ENCODE measurements around the gene SPSB1. TPM values are rescaled to one million over a fixed set of nuclear protein-coding genes. Genes with fewer than 3 reads are reported as not detected.
A peak's percentile ranks its signal among the peaks of the same experiment; 100 is the strongest.

Gene SPSB1
- total RNA-seq, 4 donors from 2014 or later, result 30.5 to 65.0 (median 36.2) TPM

- intact Hi-C loops (cut with DNase I), result no loop called here
- 45 to 67% methylated on average over 6 to 10 of the region's 10 CpGs for WGBS, 2 donors
- peak overlapping the region; percentile 9 to 94 (median 64) for H3K27ac ChIP-seq
- TF ChIP-seq, protein P1, sequence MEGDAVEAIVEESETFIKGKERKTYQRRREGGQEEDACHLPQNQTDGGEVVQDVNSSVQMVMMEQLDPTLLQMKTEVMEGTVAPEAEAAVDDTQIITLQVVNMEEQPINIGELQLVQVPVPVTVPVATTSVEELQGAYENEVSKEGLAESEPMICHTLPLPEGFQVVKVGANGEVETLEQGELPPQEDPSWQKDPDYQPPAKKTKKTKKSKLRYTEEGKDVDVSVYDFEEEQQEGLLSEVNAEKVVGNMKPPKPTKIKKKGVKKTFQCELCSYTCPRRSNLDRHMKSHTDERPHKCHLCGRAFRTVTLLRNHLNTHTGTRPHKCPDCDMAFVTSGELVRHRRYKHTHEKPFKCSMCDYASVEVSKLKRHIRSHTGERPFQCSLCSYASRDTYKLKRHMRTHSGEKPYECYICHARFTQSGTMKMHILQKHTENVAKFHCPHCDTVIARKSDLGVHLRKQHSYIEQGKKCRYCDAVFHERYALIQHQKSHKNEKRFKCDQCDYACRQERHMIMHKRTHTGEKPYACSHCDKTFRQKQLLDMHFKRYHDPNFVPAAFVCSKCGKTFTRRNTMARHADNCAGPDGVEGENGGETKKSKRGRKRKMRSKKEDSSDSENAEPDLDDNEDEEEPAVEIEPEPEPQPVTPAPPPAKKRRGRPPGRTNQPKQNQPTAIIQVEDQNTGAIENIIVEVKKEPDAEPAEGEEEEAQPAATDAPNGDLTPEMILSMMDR (IDR thresholded peaks at IDR 0.05), result peak in 1 of 6 experiments; percentile 22
- peak in 1 of 2 donors; percentile 26 for TF ChIP-seq POLR2A (IDR thresholded peaks at IDR 0.05)
- H3K9me3 ChIP-seq, result no peaks in the 10 kb centered on the region
- peaks cover 53 to 72% of the 10 kb centered on the region in 2 donors for H3K4me1 ChIP-seq
- H3K27me3 ChIP-seq, result no peaks in the 10 kb centered on the region
- peak overlapping the region in 1 of 3 donors; percentile 86 for H3K4me3 ChIP-seq (replicated peaks in 1 of 3)
- DNase-seq, result peak; percentile 53 to 56
- no peaks in the 10 kb centered on the region for H3K36me3 ChIP-seq
Observed at GRCh38 chr1:9294910-9295636, 2.4 kb downstream of the SPSB1 start.

- WGBS, 2 donors, result 84% methylated on average over 9 of the region's 9 CpGs
- TF ChIP-seq, protein P1 (IDR thresholded peaks at IDR 0.05), result no peak
- TF ChIP-seq POLR2A (IDR thresholded peaks at IDR 0.05), result no peak
- H3K4me3 ChIP-seq (replicated peaks in 1 of 3), result peak overlapping the region in 1 of 3 donors; percentile 0
- H3K4me1 ChIP-seq, result peaks cover 56 to 72% of the 10 kb centered on the region in 2 donors
- no peaks in the 10 kb centered on the region for H3K9me3 ChIP-seq
- intact Hi-C loops (cut with DNase I), result no loop called here
- H3K27me3 ChIP-seq, result no peaks in the 10 kb centered on the region
- no peak for DNase-seq
- H3K36me3 ChIP-seq, result no peaks in the 10 kb centered on the region
- H3K27ac ChIP-seq, result peak overlapping the region in 1 of 3 donors; percentile 94
Observed at GRCh38 chr1:9295884-9296283, 3.2 kb downstream of the SPSB1 start.

DNA sequence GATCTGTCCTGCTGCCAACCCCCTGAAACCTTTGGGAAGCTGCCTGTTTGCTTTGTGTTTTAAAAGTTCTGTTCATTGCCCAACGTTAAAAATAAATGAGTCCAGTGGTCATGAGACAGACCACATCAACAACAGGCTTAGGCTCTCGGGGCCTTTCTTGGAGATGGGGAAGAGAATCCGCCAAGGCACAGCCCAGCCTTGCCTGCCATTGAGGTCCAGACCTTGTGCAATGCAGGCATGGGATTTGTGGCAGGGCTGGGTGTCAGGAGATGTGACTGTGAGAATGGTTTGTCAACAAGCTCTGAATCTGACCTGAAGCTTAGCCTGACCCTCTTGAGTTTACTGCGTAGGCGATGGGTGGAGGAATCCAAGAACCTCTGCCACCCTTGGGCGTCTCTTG, 4.2 kb downstream of the SPSB1 start:
- Histone ChIP-seq H3K9me3 (no peaks in the 10 kb centered on the region), H3K27ac (peak overlapping the region in 2 of 3 donors; percentile 62 to 72), H3K4me1 (peaks cover 56 to 75% of the 10 kb centered on the region in 2 donors), H3K4me3 (replicated peaks in 1 of 3) (no peak overlapping the region), H3K36me3 (no peaks in the 10 kb centered on the region), H3K27me3 (no peaks in the 10 kb centered on the region)
- no peak for TF ChIP-seq POLR2A (IDR thresholded peaks at IDR 0.05)
- TF ChIP-seq, protein P1 (IDR thresholded peaks at IDR 0.05), result no peak
- intact Hi-C loops (cut with DNase I), result no loop called here
- 78 to 85% methylated on average over 6 of the region's 6 CpGs for WGBS, 2 donors
- peak in 1 of 2 donors; percentile 23 for DNase-seq

DNA sequence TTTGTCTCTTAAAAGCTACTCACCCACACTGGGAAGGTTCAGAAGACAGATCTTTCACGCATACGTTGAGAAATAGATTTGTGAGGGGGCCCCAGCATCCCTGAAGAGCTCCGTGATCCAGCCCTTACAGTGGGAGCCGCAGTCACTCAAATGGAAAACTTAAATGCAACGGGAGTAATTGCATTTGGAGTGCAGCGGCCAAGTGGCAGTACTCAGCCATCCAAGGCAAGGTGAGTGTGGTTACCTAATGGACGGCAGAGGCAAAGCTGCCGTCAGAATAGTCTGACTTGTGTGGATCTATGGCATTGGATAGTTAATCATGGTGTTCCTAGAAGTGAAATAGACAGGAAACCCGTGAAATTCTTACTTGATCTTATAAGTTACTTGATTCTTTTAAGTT, 5.1 kb downstream of the SPSB1 start:
- TF ChIP-seq, protein P1 (IDR thresholded peaks at IDR 0.05), result no peak
- peak in 1 of 2 donors; percentile 56 for TF ChIP-seq POLR2A (IDR thresholded peaks at IDR 0.05)
- peak overlapping the region; percentile 62 to 72 (median 64) for H3K27ac ChIP-seq
- H3K4me1 ChIP-seq, result peaks cover 65 to 82% of the 10 kb centered on the region in 2 donors
- H3K9me3 ChIP-seq, result no peaks in the 10 kb centered on the region
- no peaks in the 10 kb centered on the region for H3K27me3 ChIP-seq
- no peak overlapping the region for H3K4me3 ChIP-seq (replicated peaks in 1 of 3)
- WGBS, 2 donors, result 33 to 40% methylated on average over 8 to 9 of the region's 9 CpGs
- intact Hi-C loops (cut with DNase I), result no loop called here
- DNase-seq, result peak; percentile 79 to 82
- no peaks in the 10 kb centered on the region for H3K36me3 ChIP-seq

DNA sequence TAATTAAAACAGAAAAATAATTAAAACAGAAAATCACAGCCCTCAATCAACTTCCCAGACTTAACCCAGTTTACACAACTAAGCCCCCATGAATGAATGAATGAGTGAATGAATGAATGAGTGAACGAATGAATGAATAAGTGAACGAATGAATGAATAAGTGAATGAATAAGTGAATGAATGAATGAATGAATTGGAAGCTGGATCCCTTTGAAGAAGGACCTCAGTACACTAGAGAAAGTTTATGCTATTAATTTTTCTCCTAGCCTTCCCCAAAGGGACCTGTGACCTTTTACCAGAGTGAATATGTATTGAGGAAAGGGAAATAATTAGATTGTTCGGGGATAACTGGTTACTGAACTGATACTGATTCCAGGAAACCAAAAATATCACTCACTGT, 5.6 kb downstream of the SPSB1 start:
- no peaks in the 10 kb centered on the region for H3K9me3 ChIP-seq
- no peak for TF ChIP-seq POLR2A (IDR thresholded peaks at IDR 0.05)
- TF ChIP-seq, protein P1 (IDR thresholded peaks at IDR 0.05), result no peak
- DNase-seq, result no peak
- H3K27ac ChIP-seq, result peak overlapping the region in 2 of 3 donors; percentile 62 to 72
- no peak overlapping the region for H3K4me3 ChIP-seq (replicated peaks in 1 of 3)
- peaks cover 68 to 85% of the 10 kb centered on the region in 2 donors for H3K4me1 ChIP-seq
- H3K36me3 ChIP-seq, result no peaks in the 10 kb centered on the region
- H3K27me3 ChIP-seq, result no peaks in the 10 kb centered on the region
- intact Hi-C loops (cut with DNase I), result no loop called here
- 67 to 75% methylated on average over 3 of the region's 3 CpGs for WGBS, 2 donors

Data from thyroid gland (tissue), 4 donors.